NB4 (cell line): Measurements from ENCODE around the gene FBN3.

ENCODE experiments used
- CTCF ChIP-seq: IDR thresholded peaks from one replicate; pipeline ENCODE4 v1.5.1; 2012; ENCODE audit warnings: low read depth, low read length
- MAX ChIP-seq: IDR thresholded peaks from 2 replicates; pipeline ENCODE4 v1.6.1; 2011; ENCODE audit warnings: low read depth, low read length
- MYC ChIP-seq: IDR thresholded peaks from 2 replicates; pipeline ENCODE4 v1.6.1; 2011; ENCODE audit warnings: low read depth, low read length
- POLR2A ChIP-seq: IDR thresholded peaks from 2 replicates; pipeline ENCODE4 v1.6.1; 2011; ENCODE audit warnings: mild to moderate bottlenecking; ENCODE audit not compliant: insufficient read length; ENCODE audit errors: extremely low read depth

- TF ChIP-seq POLR2A (no peak), CTCF (no peak), MAX (no peak), MYC (no peak)
Measured at GRCh38 chr19:8155318-8155717, 5.9 kb upstream of the FBN3 start.
